ENCODE results near the gene DBNL. TPM values are rescaled to one million over a fixed set of nuclear protein-coding genes. Genes with fewer than 3 reads are reported as not detected.

DBNL gene
- total RNA-seq, 1 experiment from 2014 or later: 85.5 TPM

DNA sequence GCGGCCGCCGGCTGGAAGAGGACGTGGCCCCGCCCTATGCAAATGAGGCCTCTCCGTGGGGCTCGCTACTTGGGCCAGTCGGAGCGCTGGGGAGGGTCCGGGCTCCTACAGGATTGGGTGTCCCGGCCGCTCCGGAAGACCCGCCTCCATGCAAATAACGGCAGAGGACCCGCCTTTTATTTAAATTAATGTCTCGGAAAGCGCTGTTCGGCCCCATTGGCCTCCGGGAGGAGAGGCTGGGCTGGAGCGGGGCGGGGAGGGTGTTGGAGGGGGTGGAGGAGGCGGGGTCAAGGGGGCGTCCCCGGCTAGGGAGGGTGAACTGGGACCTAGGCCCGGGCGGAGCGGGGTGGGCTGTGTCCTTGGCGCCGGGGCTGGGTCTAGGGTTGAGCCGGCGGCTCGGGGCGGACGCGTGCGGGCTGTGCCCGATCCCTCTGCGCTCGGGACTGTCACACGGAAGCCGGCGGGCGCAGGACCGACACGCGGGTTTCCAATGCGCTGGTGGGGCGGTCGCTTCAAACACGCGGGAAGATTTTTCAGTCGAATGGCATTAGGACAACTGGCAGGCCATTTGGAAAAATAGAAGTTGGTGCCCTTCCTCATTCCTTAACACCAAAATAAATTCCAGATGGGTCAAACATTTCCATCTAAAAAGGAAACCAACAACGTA lies 38.2 kb downstream of the DBNL start:
- Mint-ChIP-seq H3K27ac (ENCODE audit: unreplicated experiment) (peak overlapping the region; percentile 86), H3K4me3 (ENCODE audit: unreplicated experiment) (peak overlapping the region; percentile 78), H3K27me3 (ENCODE audit: insufficient read depth, unreplicated experiment) (no peaks in the 10 kb centered on the region), H3K9me3 (ENCODE audit: unreplicated experiment) (no peaks in the 10 kb centered on the region), H3K4me1 (ENCODE audit: low read depth, unreplicated experiment) (no peaks in the 10 kb centered on the region), H3K36me3 (ENCODE audit: insufficient read depth, unreplicated experiment) (peaks cover 10% of the 10 kb centered on the region)
- no peaks in the 10 kb centered on the region for H3K9me3 ChIP-seq
- DNase-seq: peak; percentile 99
- peaks cover 5% of the 10 kb centered on the region for H3K36me3 ChIP-seq (ENCODE audit: control insufficient read depth, insufficient read depth, low read length)
- H3K4me1 ChIP-seq: no peaks in the 10 kb centered on the region
- ChIA-PET POLR2A (no interaction called here), CTCF (no interaction called here)
- no peaks in the 10 kb centered on the region for H3K27me3 ChIP-seq (replicated peaks; ENCODE audit: control insufficient read depth, insufficient read depth, low read length)
- TF ChIP-seq, protein P1, sequence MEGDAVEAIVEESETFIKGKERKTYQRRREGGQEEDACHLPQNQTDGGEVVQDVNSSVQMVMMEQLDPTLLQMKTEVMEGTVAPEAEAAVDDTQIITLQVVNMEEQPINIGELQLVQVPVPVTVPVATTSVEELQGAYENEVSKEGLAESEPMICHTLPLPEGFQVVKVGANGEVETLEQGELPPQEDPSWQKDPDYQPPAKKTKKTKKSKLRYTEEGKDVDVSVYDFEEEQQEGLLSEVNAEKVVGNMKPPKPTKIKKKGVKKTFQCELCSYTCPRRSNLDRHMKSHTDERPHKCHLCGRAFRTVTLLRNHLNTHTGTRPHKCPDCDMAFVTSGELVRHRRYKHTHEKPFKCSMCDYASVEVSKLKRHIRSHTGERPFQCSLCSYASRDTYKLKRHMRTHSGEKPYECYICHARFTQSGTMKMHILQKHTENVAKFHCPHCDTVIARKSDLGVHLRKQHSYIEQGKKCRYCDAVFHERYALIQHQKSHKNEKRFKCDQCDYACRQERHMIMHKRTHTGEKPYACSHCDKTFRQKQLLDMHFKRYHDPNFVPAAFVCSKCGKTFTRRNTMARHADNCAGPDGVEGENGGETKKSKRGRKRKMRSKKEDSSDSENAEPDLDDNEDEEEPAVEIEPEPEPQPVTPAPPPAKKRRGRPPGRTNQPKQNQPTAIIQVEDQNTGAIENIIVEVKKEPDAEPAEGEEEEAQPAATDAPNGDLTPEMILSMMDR (IDR thresholded peaks at IDR 0.05; ENCODE audit: insufficient read depth in 1 of 2, low read depth in 1 of 2, low read length in 1 of 2, severe bottlenecking in 1 of 2, unreplicated experiment in 1 of 2): no peak
- H3K4me3 ChIP-seq (ENCODE audit: low read depth, low read length): peak overlapping the region; percentile 58
- intact Hi-C loops (cut with micrococcal nuclease; ENCODE audit: unreplicated experiment): loop anchor here (1.0 to 5.0 kb wide), 3 partner anchors 41 to 120 kb away; partner anchors contain the start of genes POLD2 and YKT6
- BruUV-seq (replicated peaks): no TSS peak

DNA sequence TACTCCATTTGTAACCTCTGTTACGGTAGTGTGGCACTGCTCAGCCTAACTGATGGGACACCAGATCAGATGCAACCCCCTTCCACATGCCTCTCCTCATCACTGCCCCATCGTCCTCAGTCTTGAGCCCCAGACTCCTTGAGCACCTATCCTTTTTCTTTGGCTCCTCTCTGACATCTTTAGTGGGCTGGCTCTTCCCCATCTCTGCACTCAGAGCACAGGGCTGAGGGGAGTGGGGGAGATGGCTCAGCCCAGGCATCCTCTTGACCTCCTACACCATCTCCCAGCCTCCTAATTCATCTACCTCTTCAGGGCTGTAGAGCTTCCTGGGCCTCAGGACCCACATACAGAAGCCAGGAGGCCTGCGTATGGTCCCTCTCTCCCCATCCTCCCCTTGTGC lies 39.3 kb downstream of the DBNL start:
- no peak for DNase-seq
- Histone ChIP-seq H3K4me1 (no peaks in the 10 kb centered on the region), H3K9me3 (no peaks in the 10 kb centered on the region), H3K36me3 (ENCODE audit: control insufficient read depth, insufficient read depth, low read length) (peaks cover 5% of the 10 kb centered on the region), H3K27me3 (replicated peaks; ENCODE audit: control insufficient read depth, insufficient read depth, low read length) (no peaks in the 10 kb centered on the region), H3K4me3 (ENCODE audit: low read depth, low read length) (no peak overlapping the region)
- ChIA-PET CTCF (no interaction called here), POLR2A (no interaction called here)
- Mint-ChIP-seq H3K36me3 (ENCODE audit: insufficient read depth, unreplicated experiment) (peaks cover 6% of the 10 kb centered on the region), H3K27me3 (ENCODE audit: insufficient read depth, unreplicated experiment) (no peaks in the 10 kb centered on the region), H3K4me1 (ENCODE audit: low read depth, unreplicated experiment) (no peaks in the 10 kb centered on the region), H3K27ac (ENCODE audit: unreplicated experiment) (no peak overlapping the region), H3K9me3 (ENCODE audit: unreplicated experiment) (no peaks in the 10 kb centered on the region), H3K4me3 (ENCODE audit: unreplicated experiment) (peak overlapping the region; percentile 78)
- BruUV-seq (replicated peaks): no TSS peak
- intact Hi-C loops (cut with micrococcal nuclease; ENCODE audit: unreplicated experiment): loop anchor here (5.0 kb wide), 2 partner anchors 66 to 119 kb away; partner anchors contain the start of gene YKT6
- TF ChIP-seq, protein P1 (IDR thresholded peaks at IDR 0.05; ENCODE audit: insufficient read depth in 1 of 2, low read depth in 1 of 2, low read length in 1 of 2, severe bottlenecking in 1 of 2, unreplicated experiment in 1 of 2): no peak

DNA sequence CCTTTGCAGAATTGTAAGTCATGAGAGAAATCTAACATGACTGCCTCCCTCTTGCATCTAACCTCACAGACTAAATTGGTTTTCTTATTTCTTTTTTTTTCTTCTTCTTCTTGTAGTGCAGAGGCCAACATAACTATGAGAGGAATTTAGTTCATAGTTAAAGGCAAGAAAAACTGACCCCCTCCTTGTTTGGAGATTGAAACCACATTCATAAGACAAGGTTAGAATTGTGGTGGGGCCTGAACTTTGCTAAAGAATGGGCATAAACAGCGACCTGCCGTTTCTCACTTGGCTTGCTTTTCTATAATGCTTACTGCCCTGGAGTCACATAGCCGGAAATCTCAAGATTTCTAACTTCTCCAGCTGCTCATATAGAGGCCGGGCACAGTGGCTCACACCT lies 40.2 kb downstream of the DBNL start:
- ChIA-PET CTCF (no interaction called here), POLR2A (no interaction called here)
- H3K9me3 ChIP-seq: no peaks in the 10 kb centered on the region
- no peaks in the 10 kb centered on the region for H3K27me3 ChIP-seq (replicated peaks; ENCODE audit: control insufficient read depth, insufficient read depth, low read length)
- Mint-ChIP-seq H3K36me3 (ENCODE audit: insufficient read depth, unreplicated experiment) (peaks cover 6% of the 10 kb centered on the region), H3K4me3 (ENCODE audit: unreplicated experiment) (no peak overlapping the region), H3K27me3 (ENCODE audit: insufficient read depth, unreplicated experiment) (no peaks in the 10 kb centered on the region), H3K27ac (ENCODE audit: unreplicated experiment) (no peak overlapping the region), H3K4me1 (ENCODE audit: low read depth, unreplicated experiment) (no peaks in the 10 kb centered on the region), H3K9me3 (ENCODE audit: unreplicated experiment) (no peaks in the 10 kb centered on the region)
- H3K4me1 ChIP-seq: no peaks in the 10 kb centered on the region
- no peak for DNase-seq
- no TSS peak for BruUV-seq (replicated peaks)
- H3K36me3 ChIP-seq (ENCODE audit: control insufficient read depth, insufficient read depth, low read length): peaks cover 5% of the 10 kb centered on the region
- TF ChIP-seq, protein P1 (IDR thresholded peaks at IDR 0.05; ENCODE audit: insufficient read depth in 1 of 2, low read depth in 1 of 2, low read length in 1 of 2, severe bottlenecking in 1 of 2, unreplicated experiment in 1 of 2): no peak
- intact Hi-C loops (cut with micrococcal nuclease; ENCODE audit: unreplicated experiment): loop anchor here (5.0 kb wide), 2 partner anchors 67 to 118 kb away; partner anchors contain the start of gene YKT6
- H3K4me3 ChIP-seq (ENCODE audit: low read depth, low read length): no peak overlapping the region
